Measurements from ENCODE around the gene CACNA1D.

The CACNA1D gene

GRCh38 chr3:53805463-53806159 lies 311.2 kb downstream of the CACNA1D start:
- Histone ChIP-seq H3K27me3 (ENCODE audit: control insufficient read depth in 1 of 2, insufficient read depth in 1 of 2, low read length in 2 of 2) (no peaks in the 10 kb centered on the region), H2BK5ac (ENCODE audit: low read depth, low read length, poor library complexity, severe bottlenecking) (no peak overlapping the region)
- 80% methylated on average over 4 of the region's 4 CpGs for WGBS

GRCh38 chr3:53806182-53807116 lies 312.0 kb downstream of the CACNA1D start:
- Histone ChIP-seq H2BK120ac (ENCODE audit: low read depth, low read length) (no peak overlapping the region), H3K79me1 (replicated peaks; ENCODE audit: low read length, poor library complexity, severe bottlenecking) (no peaks in the 10 kb centered on the region)
- WGBS: 84% methylated on average over 9 of the region's 10 CpGs

More at GRCh38 chr3:53805463-53806159, 311.2 kb downstream of the CACNA1D start:
- H2BK120ac ChIP-seq (ENCODE audit: low read depth, low read length): no peak overlapping the region
- H2BK12ac ChIP-seq (ENCODE audit: low read length in 2 of 2): no peak overlapping the region
- no peak overlapping the region for H4K91ac ChIP-seq (ENCODE audit: low read length)
- H3K23ac ChIP-seq (ENCODE audit: low read length in 2 of 2): no peak overlapping the region
- H4K8ac ChIP-seq (ENCODE audit: low read length): no peak overlapping the region
- H2AFZ ChIP-seq (ENCODE audit: low read depth, low read length): no peak overlapping the region
- peak overlapping the region; percentile 74 for H3K9ac ChIP-seq (ENCODE audit: low read length)
- H3K14ac ChIP-seq (ENCODE audit: low read length in 2 of 2): no peak overlapping the region
- no peak overlapping the region for H2BK15ac ChIP-seq (ENCODE audit: low read depth, poor library complexity, severe bottlenecking)
- H3K36me3 ChIP-seq (ENCODE audit: control insufficient read depth in 1 of 2, insufficient read depth in 2 of 2, low read depth in 1 of 2, low read length in 2 of 2): no peaks in the 10 kb centered on the region
- no peak overlapping the region for H3K18ac ChIP-seq (ENCODE audit: low read depth in 1 of 2, low read length in 2 of 2)
- no peak overlapping the region for H2AK5ac ChIP-seq (ENCODE audit: low read length, severe bottlenecking)
- H3K4me2 ChIP-seq (ENCODE audit: low read length, poor library complexity, severe bottlenecking): no peak overlapping the region
- DNase-seq: no peak
- no peak overlapping the region for H3K4ac ChIP-seq (ENCODE audit: low read depth in 1 of 2, low read length in 2 of 2)
- no peaks in the 10 kb centered on the region for H3K9me3 ChIP-seq (ENCODE audit: control insufficient read depth, low read length)
- no peaks in the 10 kb centered on the region for H3K79me1 ChIP-seq (replicated peaks; ENCODE audit: low read length, poor library complexity, severe bottlenecking)
- no peak overlapping the region for H3K27ac ChIP-seq (ENCODE audit: low read length, poor library complexity, severe bottlenecking)
- H3K4me3 ChIP-seq (ENCODE audit: insufficient read depth in 1 of 2, low read depth in 1 of 2, low read length in 2 of 2): peak overlapping the region in 1 of 2 experiments; percentile 45
- H3K4me1 ChIP-seq (ENCODE audit: control insufficient read depth, insufficient read depth, low read depth, low read length): peaks cover 32% of the 10 kb centered on the region

GRCh38 chr3:53807117-53807810 lies 312.9 kb downstream of the CACNA1D start:
- H3K27me3 ChIP-seq (ENCODE audit: control insufficient read depth in 1 of 2, insufficient read depth in 1 of 2, low read length in 2 of 2): no peaks in the 10 kb centered on the region
- H3K23ac ChIP-seq (ENCODE audit: low read length in 2 of 2): peak overlapping the region in 1 of 2 experiments; percentile 20
- H2AK5ac ChIP-seq (ENCODE audit: low read length, severe bottlenecking): peak overlapping the region; percentile 49
- H3K18ac ChIP-seq (ENCODE audit: low read depth in 1 of 2, low read length in 2 of 2): no peak overlapping the region
- no peak overlapping the region for H3K14ac ChIP-seq (ENCODE audit: low read length in 2 of 2)
- H3K4ac ChIP-seq (ENCODE audit: low read depth in 1 of 2, low read length in 2 of 2): no peak overlapping the region
- H4K91ac ChIP-seq (ENCODE audit: low read length): no peak overlapping the region
- peaks cover 32% of the 10 kb centered on the region for H3K4me1 ChIP-seq (ENCODE audit: control insufficient read depth, insufficient read depth, low read depth, low read length)
- WGBS: 91% methylated on average over 15 of the region's 15 CpGs
- no peak overlapping the region for H2BK120ac ChIP-seq (ENCODE audit: low read depth, low read length)
- H3K27ac ChIP-seq (ENCODE audit: low read length, poor library complexity, severe bottlenecking): peak overlapping the region; percentile 58
- no peaks in the 10 kb centered on the region for H3K79me1 ChIP-seq (replicated peaks; ENCODE audit: low read length, poor library complexity, severe bottlenecking)
- H2BK5ac ChIP-seq (ENCODE audit: low read depth, low read length, poor library complexity, severe bottlenecking): no peak overlapping the region
- H2BK15ac ChIP-seq (ENCODE audit: low read depth, poor library complexity, severe bottlenecking): no peak overlapping the region
- H2AFZ ChIP-seq (ENCODE audit: low read depth, low read length): no peak overlapping the region
- no peak for DNase-seq
- H3K9ac ChIP-seq (ENCODE audit: low read length): peak overlapping the region; percentile 55
- H3K9me3 ChIP-seq (ENCODE audit: control insufficient read depth, low read length): no peaks in the 10 kb centered on the region
- H4K8ac ChIP-seq (ENCODE audit: low read length): no peak overlapping the region
- no peak overlapping the region for H3K4me3 ChIP-seq (ENCODE audit: insufficient read depth in 1 of 2, low read depth in 1 of 2, low read length in 2 of 2)
- no peak overlapping the region for H3K4me2 ChIP-seq (ENCODE audit: low read length, poor library complexity, severe bottlenecking)
- no peaks in the 10 kb centered on the region for H3K36me3 ChIP-seq (ENCODE audit: control insufficient read depth in 1 of 2, insufficient read depth in 2 of 2, low read depth in 1 of 2, low read length in 2 of 2)
- no peak overlapping the region for H2BK12ac ChIP-seq (ENCODE audit: low read length in 2 of 2)

More at GRCh38 chr3:53806182-53807116, 312.0 kb downstream of the CACNA1D start:
- H3K9ac ChIP-seq (ENCODE audit: low read length): peak overlapping the region; percentile 74
- no peak overlapping the region for H3K4ac ChIP-seq (ENCODE audit: low read depth in 1 of 2, low read length in 2 of 2)
- no peak overlapping the region for H3K4me3 ChIP-seq (ENCODE audit: insufficient read depth in 1 of 2, low read depth in 1 of 2, low read length in 2 of 2)
- H4K91ac ChIP-seq (ENCODE audit: low read length): no peak overlapping the region
- H2BK12ac ChIP-seq (ENCODE audit: low read length in 2 of 2): no peak overlapping the region
- H2AK5ac ChIP-seq (ENCODE audit: low read length, severe bottlenecking): peak overlapping the region; percentile 61
- DNase-seq: peak; percentile 29
- H2BK15ac ChIP-seq (ENCODE audit: low read depth, poor library complexity, severe bottlenecking): no peak overlapping the region
- peak overlapping the region; percentile 84 for H2BK5ac ChIP-seq (ENCODE audit: low read depth, low read length, poor library complexity, severe bottlenecking)
- H3K27me3 ChIP-seq (ENCODE audit: control insufficient read depth in 1 of 2, insufficient read depth in 1 of 2, low read length in 2 of 2): no peaks in the 10 kb centered on the region
- H2AFZ ChIP-seq (ENCODE audit: low read depth, low read length): no peak overlapping the region
- H4K8ac ChIP-seq (ENCODE audit: low read length): no peak overlapping the region
- no peaks in the 10 kb centered on the region for H3K9me3 ChIP-seq (ENCODE audit: control insufficient read depth, low read length)
- H3K23ac ChIP-seq (ENCODE audit: low read length in 2 of 2): no peak overlapping the region
- H3K18ac ChIP-seq (ENCODE audit: low read depth in 1 of 2, low read length in 2 of 2): no peak overlapping the region
- peak overlapping the region; percentile 73 for H3K27ac ChIP-seq (ENCODE audit: low read length, poor library complexity, severe bottlenecking)
- no peak overlapping the region for H3K14ac ChIP-seq (ENCODE audit: low read length in 2 of 2)
- peak overlapping the region; percentile 44 for H3K4me2 ChIP-seq (ENCODE audit: low read length, poor library complexity, severe bottlenecking)
- peaks cover 32% of the 10 kb centered on the region for H3K4me1 ChIP-seq (ENCODE audit: control insufficient read depth, insufficient read depth, low read depth, low read length)
- no peaks in the 10 kb centered on the region for H3K36me3 ChIP-seq (ENCODE audit: control insufficient read depth in 1 of 2, insufficient read depth in 2 of 2, low read depth in 1 of 2, low read length in 2 of 2)

Measured in mesenchymal stem cell (in vitro differentiated cells and primary cell).